Measurements from ENCODE around the gene CLIC3.

CLIC3 gene

DNA sequence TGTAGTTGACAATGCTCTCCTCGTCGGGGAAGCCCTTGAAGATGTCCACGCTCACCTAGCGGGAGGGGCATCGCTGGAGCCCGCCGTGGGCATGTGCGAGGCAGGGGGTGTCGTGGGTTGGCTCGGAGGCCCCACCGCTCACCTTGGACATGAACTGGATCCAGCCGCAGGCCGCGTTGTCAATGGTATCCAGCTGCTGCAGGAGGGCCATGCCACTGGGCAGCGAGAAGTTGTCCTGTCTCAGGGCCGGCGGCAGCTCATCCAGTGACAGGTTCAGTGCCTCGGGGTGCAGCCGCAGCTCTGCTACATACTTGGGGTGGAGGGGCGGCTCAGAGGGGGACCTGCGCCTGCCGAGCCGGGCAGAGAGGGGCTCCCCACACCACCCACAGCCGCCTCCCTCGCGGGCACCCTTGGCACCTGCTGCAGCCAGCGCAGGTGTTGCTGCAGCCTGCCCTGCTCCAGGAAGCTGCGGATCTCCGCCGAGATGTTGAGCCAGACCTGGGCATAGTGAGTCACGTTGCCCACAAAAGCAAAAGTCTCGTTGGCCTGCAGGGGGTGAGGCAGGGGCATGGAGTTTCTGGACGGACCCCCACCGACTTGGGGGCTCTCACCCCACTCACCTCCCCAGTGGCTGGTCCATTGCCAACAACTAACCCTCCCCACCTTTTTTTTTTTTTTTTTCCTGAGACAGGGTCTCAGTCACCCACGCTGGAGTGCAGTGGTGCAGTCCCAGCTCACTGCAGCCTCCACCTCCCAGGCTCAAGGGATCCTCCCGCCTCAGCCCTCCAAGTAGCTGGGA is 22.6 kb upstream of the CLIC3 start:
- no peaks in the 10 kb centered on the region for H3K27me3 ChIP-seq (ENCODE audit: low read length)
- no peaks in the 10 kb centered on the region for H3K36me3 ChIP-seq (ENCODE audit: low read length)
- no peak overlapping the region for H3K4me3 ChIP-seq (ENCODE audit: insufficient read depth, low read length, poor library complexity, severe bottlenecking)
- no peaks in the 10 kb centered on the region for H3F3A ChIP-seq (ENCODE audit: insufficient read depth)
- no peaks in the 10 kb centered on the region for H3K9me3 ChIP-seq (ENCODE audit: insufficient read depth, low read length)
- TF ChIP-seq, protein P1, sequence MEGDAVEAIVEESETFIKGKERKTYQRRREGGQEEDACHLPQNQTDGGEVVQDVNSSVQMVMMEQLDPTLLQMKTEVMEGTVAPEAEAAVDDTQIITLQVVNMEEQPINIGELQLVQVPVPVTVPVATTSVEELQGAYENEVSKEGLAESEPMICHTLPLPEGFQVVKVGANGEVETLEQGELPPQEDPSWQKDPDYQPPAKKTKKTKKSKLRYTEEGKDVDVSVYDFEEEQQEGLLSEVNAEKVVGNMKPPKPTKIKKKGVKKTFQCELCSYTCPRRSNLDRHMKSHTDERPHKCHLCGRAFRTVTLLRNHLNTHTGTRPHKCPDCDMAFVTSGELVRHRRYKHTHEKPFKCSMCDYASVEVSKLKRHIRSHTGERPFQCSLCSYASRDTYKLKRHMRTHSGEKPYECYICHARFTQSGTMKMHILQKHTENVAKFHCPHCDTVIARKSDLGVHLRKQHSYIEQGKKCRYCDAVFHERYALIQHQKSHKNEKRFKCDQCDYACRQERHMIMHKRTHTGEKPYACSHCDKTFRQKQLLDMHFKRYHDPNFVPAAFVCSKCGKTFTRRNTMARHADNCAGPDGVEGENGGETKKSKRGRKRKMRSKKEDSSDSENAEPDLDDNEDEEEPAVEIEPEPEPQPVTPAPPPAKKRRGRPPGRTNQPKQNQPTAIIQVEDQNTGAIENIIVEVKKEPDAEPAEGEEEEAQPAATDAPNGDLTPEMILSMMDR (IDR thresholded peaks at IDR 0.05; ENCODE audit: insufficient read depth, low read length, poor library complexity, severe bottlenecking) = no peak
- no peak for TF ChIP-seq EZH2phosphoT487 (conservative IDR thresholded peaks at IDR 0.05; ENCODE audit: low read length)
- no peak overlapping the region for H3K27ac ChIP-seq (ENCODE audit: low read depth, low read length)
- H3K79me2 ChIP-seq (ENCODE audit: insufficient read depth, low read length) = no peaks in the 10 kb centered on the region
- H4K20me1 ChIP-seq (ENCODE audit: low read depth, low read length) = no peaks in the 10 kb centered on the region
- no peak overlapping the region for H3K9ac ChIP-seq (ENCODE audit: low read length)
- no peaks in the 10 kb centered on the region for H3K9me2 ChIP-seq (replicated peaks; ENCODE audit: insufficient read depth, low read length)
- H2AFZ ChIP-seq (ENCODE audit: low read depth, low read length, severe bottlenecking) = no peak overlapping the region
- no peak overlapping the region for H3K4me2 ChIP-seq (ENCODE audit: low read depth, low read length, poor library complexity, severe bottlenecking)

DNA sequence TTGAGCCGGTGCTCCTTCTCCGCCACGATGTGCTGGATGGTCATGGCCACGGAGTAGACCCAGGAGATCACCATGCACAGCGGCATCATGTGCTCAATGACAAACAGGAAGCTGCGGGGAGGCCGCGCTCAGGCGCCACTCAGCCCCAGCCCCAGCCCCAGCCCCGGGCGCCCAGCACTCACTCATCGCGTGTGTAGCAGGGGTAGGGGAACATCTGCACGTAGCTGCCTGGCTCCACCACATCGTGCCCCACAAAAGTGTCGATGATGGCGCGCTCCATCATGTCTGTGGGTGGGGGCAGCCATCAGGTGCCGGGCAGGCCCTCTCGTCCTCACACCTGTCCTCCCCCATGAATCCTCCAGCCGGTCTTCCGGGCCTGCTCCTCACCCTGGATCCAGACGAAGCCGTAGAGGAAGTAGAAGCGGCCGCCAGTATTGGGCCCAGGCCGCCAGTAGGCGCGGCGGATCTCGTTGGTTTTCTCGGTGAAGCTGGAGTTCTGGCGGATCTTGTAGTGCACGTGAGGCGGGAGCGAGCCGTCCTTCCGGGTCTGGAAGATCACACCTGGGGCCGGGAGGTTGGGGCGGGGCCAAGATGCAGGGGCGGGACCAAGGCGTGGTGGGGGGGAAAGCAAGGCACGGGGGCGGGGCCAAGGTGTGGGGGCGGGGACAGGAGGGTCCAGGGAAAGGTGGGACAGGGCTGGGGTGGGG is 21.6 kb upstream of the CLIC3 start:
- Histone ChIP-seq H2AFZ (ENCODE audit: low read depth, low read length, severe bottlenecking) (no peak overlapping the region), H3K9ac (ENCODE audit: low read length) (no peak overlapping the region), H3K79me2 (ENCODE audit: insufficient read depth, low read length) (no peaks in the 10 kb centered on the region), H3K4me2 (ENCODE audit: low read depth, low read length, poor library complexity, severe bottlenecking) (no peak overlapping the region), H3K9me3 (ENCODE audit: insufficient read depth, low read length) (no peaks in the 10 kb centered on the region), H3F3A (ENCODE audit: insufficient read depth) (no peaks in the 10 kb centered on the region), H3K36me3 (ENCODE audit: low read length) (no peaks in the 10 kb centered on the region), H3K27ac (ENCODE audit: low read depth, low read length) (no peak overlapping the region), H3K27me3 (ENCODE audit: low read length) (no peaks in the 10 kb centered on the region), H3K4me3 (ENCODE audit: insufficient read depth, low read length, poor library complexity, severe bottlenecking) (no peak overlapping the region), H4K20me1 (ENCODE audit: low read depth, low read length) (no peaks in the 10 kb centered on the region), H3K9me2 (replicated peaks; ENCODE audit: insufficient read depth, low read length) (no peaks in the 10 kb centered on the region)
- TF ChIP-seq, protein P1 (IDR thresholded peaks at IDR 0.05; ENCODE audit: insufficient read depth, low read length, poor library complexity, severe bottlenecking) = no peak
- TF ChIP-seq EZH2phosphoT487 (conservative IDR thresholded peaks at IDR 0.05; ENCODE audit: low read length) = no peak

DNA sequence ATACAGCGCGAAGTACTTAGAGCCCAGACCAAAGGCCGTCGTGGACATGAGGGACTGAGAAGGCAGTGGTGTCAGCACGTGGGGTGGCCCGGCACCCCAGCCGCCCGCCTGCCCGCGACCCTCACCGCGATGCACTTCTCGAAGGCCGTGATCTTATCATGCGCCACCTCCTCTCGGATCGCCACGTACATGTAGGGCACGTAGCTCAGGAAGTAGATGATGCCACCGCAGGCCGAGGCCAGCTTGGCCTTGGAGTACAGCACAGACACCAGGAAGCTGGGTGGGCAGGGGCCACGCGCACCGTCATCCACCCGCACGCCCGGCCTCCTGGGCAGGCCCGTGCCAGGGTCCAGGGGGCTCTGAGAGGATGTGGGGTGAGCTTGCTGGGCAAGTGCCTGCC is 20.7 kb upstream of the CLIC3 start:
- Histone ChIP-seq H3K36me3 (ENCODE audit: low read length) (no peaks in the 10 kb centered on the region), H3K79me2 (ENCODE audit: insufficient read depth, low read length) (no peaks in the 10 kb centered on the region), H3K9me2 (replicated peaks; ENCODE audit: insufficient read depth, low read length) (no peaks in the 10 kb centered on the region), H3K27ac (ENCODE audit: low read depth, low read length) (no peak overlapping the region), H2AFZ (ENCODE audit: low read depth, low read length, severe bottlenecking) (no peak overlapping the region), H3K9me3 (ENCODE audit: insufficient read depth, low read length) (no peaks in the 10 kb centered on the region), H3K4me2 (ENCODE audit: low read depth, low read length, poor library complexity, severe bottlenecking) (no peak overlapping the region), H3F3A (ENCODE audit: insufficient read depth) (no peaks in the 10 kb centered on the region), H3K27me3 (ENCODE audit: low read length) (no peaks in the 10 kb centered on the region), H3K4me3 (ENCODE audit: insufficient read depth, low read length, poor library complexity, severe bottlenecking) (no peak overlapping the region), H3K9ac (ENCODE audit: low read length) (no peak overlapping the region), H4K20me1 (ENCODE audit: low read depth, low read length) (no peaks in the 10 kb centered on the region)
- TF ChIP-seq, protein P1 (IDR thresholded peaks at IDR 0.05; ENCODE audit: insufficient read depth, low read length, poor library complexity, severe bottlenecking) = no peak
- TF ChIP-seq EZH2phosphoT487 (conservative IDR thresholded peaks at IDR 0.05; ENCODE audit: low read length) = no peak

Measured in SU-DHL-6 (cell line).